Activated T-helper 17 cell treated with anti-CD3 and anti-CD28 coated beads, Interleukin-2, amount 50 U/mL, for 72 hours (primary cell): ENCODE data around the gene LGALS7. TPM values are rescaled to one million over a fixed set of nuclear protein-coding genes. Genes with fewer than 3 reads are reported as not detected.

Experiments used
- ATAC-seq: fragments of 150-1000 bp; cut with Tn5 transposase; replicated peaks from 2 replicates; pipeline ENCODE4 v1.10.0; 2021; ENCODE audit warnings: mild to moderate bottlenecking, moderate library complexity
- H3K27ac Mint-ChIP-seq: one replicate; pipeline ENCODE4 v1.8.0; 2022; ENCODE audit warnings: mixed read lengths
- H3K27me3 Mint-ChIP-seq: one replicate; pipeline ENCODE4 v1.8.0; 2022; ENCODE audit warnings: mixed read lengths
- H3K36me3 Mint-ChIP-seq: one replicate; pipeline ENCODE4 v1.8.0; 2022; ENCODE audit warnings: low read depth, mild to moderate bottlenecking, mixed read lengths
- H3K4me1 Mint-ChIP-seq: one replicate; pipeline ENCODE4 v1.8.0; 2022; ENCODE audit warnings: mixed read lengths
- H3K4me3 Mint-ChIP-seq: one replicate; pipeline ENCODE4 v1.8.0; 2022; ENCODE audit warnings: mild to moderate bottlenecking, mixed read lengths
- H3K9me3 Mint-ChIP-seq: one replicate; pipeline ENCODE4 v1.8.0; 2022; ENCODE audit warnings: mixed read lengths
- total RNA-seq, 2 donors: library from RNA; stranded (reverse); gene quantifications; one replicate each; pipeline ENCODE4 v1.2.3, GENCODE V29; 2022

Gene LGALS7
- total RNA-seq, 2 donors from 2014 or later = not detected

- Mint-ChIP-seq H3K27me3 (no peaks in the 10 kb centered on the region), H3K27ac (no peak overlapping the region), H3K4me3 (no peak overlapping the region), H3K4me1 (peaks cover 5% of the 10 kb centered on the region), H3K36me3 (peaks cover 73% of the 10 kb centered on the region), H3K9me3 (no peaks in the 10 kb centered on the region)
- ATAC-seq = no peak
Measured at GRCh38 chr19:38726284-38726673, 47.0 kb downstream of the LGALS7 start.

- Mint-ChIP-seq H3K4me1 (peaks cover 5% of the 10 kb centered on the region), H3K4me3 (no peak overlapping the region), H3K27ac (no peak overlapping the region), H3K9me3 (no peaks in the 10 kb centered on the region), H3K36me3 (peaks cover 77% of the 10 kb centered on the region), H3K27me3 (no peaks in the 10 kb centered on the region)
- ATAC-seq = no peak
Measured at GRCh38 chr19:38725469-38726283, 47.6 kb downstream of the LGALS7 start.

DNA sequence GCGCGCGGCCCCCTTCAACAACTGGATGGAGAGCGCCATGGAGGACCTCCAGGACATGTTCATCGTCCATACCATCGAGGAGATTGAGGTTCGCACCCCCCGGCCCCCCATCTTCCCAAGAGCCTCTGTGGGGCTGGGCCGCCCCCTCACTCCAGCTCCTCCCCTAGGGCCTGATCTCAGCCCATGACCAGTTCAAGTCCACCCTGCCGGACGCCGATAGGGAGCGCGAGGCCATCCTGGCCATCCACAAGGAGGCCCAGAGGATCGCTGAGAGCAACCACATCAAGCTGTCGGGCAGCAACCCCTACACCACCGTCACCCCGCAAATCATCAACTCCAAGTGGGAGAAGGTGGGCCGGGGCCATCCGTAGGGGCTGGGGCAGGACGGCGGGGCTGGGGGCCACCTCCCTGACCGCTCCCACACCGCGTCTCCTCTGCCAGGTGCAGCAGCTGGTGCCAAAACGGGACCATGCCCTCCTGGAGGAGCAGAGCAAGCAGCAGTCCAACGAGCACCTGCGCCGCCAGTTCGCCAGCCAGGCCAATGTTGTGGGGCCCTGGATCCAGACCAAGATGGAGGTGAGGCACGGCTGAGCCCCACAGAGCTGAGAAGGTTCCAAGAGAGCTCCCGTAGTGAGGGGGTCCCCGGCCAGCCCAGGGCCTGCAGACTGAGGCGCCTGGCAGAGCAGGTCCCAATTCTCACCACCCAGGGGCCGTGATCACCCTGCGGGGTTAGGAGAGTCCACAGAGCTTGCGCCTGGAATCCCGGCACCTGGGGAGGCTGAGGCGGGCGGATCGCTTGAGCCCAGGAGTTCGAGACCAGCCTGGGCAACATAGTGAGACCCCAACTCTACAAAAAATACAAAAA, 49.1 kb downstream of the LGALS7 start:
- no peak for ATAC-seq
- H3K36me3 Mint-ChIP-seq = peaks cover 70% of the 10 kb centered on the region
- H3K4me1 Mint-ChIP-seq = no peaks in the 10 kb centered on the region
- H3K9me3 Mint-ChIP-seq = no peaks in the 10 kb centered on the region
- peak overlapping the region; percentile 25 for H3K27ac Mint-ChIP-seq
- no peak overlapping the region for H3K4me3 Mint-ChIP-seq
- no peaks in the 10 kb centered on the region for H3K27me3 Mint-ChIP-seq

GRCh38 chr19:38723606-38723965, 49.7 kb downstream of the LGALS7 start:
- Mint-ChIP-seq H3K4me3 (no peak overlapping the region), H3K9me3 (no peaks in the 10 kb centered on the region), H3K36me3 (peaks cover 71% of the 10 kb centered on the region), H3K27ac (peak overlapping the region; percentile 41), H3K4me1 (no peaks in the 10 kb centered on the region), H3K27me3 (no peaks in the 10 kb centered on the region)
- no peak for ATAC-seq

GRCh38 chr19:38722947-38723605, 50.2 kb downstream of the LGALS7 start:
- Mint-ChIP-seq H3K27me3 (no peaks in the 10 kb centered on the region), H3K27ac (peak overlapping the region; percentile 41), H3K4me3 (no peak overlapping the region), H3K4me1 (no peaks in the 10 kb centered on the region), H3K36me3 (peaks cover 70% of the 10 kb centered on the region), H3K9me3 (no peaks in the 10 kb centered on the region)
- ATAC-seq = no peak

DNA sequence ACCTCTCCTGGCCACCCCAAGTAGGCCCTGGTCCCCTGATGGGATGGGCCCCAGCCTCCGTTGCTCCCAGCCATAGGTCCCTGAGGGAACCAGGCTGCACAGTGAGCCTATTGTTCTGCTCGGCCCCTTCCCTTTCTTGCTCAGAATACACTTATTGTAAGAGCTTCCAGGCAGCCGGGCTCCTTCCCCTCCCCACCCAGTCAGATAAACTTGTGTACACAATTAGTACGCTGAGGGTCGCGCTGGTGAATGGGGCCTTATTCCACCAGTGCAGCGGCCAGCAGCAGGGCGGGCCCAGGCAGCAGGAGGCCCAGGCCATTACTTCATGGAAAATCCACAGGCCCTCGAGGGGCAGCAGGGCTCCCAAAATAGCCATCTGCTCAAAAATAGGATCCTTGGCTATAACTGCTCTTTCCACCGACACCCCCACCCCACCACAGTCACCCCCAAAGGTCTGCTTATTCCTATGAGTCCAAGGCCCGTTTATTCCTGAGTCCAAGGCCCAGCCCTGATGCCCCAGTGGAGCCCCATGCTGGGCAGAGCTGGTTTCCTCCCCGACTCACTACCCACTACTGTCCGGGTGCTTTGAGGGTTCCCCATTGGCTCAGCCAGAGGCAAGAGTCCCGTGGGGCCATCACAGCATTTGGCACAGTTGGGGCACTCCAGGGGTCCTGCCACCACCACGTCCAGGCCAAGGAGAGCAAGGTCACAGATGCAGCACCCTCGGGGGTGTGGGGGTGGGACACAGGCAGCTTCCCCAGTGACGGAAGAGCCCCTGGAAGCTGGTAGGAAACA, 51.1 kb downstream of the LGALS7 start:
- Mint-ChIP-seq H3K36me3 (peaks cover 73% of the 10 kb centered on the region), H3K27me3 (no peaks in the 10 kb centered on the region), H3K4me1 (no peaks in the 10 kb centered on the region), H3K9me3 (no peaks in the 10 kb centered on the region), H3K27ac (no peak overlapping the region), H3K4me3 (no peak overlapping the region)
- ATAC-seq = no peak

DNA sequence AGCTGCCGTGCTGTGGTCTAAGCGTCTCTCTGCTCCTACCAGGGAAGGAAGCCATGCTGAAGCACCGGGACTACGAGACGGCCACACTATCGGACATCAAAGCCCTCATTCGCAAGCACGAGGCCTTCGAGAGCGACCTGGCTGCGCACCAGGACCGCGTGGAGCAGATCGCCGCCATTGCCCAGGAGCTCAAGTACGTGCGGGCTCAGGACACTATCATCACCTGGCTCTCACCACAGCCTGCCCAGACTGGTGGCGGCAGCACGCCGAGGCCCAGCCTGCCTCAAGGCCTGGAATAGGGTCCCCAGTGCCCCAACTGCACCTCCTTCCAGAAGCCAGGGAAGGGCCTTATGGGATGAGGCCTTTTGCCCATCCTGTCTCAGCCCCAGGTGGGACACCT, 51.8 kb downstream of the LGALS7 start:
- no peaks in the 10 kb centered on the region for H3K27me3 Mint-ChIP-seq
- H3K36me3 Mint-ChIP-seq = peaks cover 73% of the 10 kb centered on the region
- no peak overlapping the region for H3K4me3 Mint-ChIP-seq
- H3K9me3 Mint-ChIP-seq = no peaks in the 10 kb centered on the region
- ATAC-seq = no peak
- H3K4me1 Mint-ChIP-seq = no peaks in the 10 kb centered on the region
- H3K27ac Mint-ChIP-seq = no peak overlapping the region

Other genes with a start within 250 kb of the LGALS7 start
- gene MAP4K1, start 155.6 kb downstream of the LGALS7 start, total RNA-seq = 100 to 1,000 TPM; 310 to 354 TPM
- gene EIF3K, start 154.3 kb downstream of the LGALS7 start, total RNA-seq = 100 to 1,000 TPM; 172 to 301 TPM
- gene ACTN4, start 125.9 kb downstream of the LGALS7 start, total RNA-seq = 100 to 1,000 TPM; 312 to 393 TPM
- 10 to 100 TPM in 1 of 2 donors, 1 to 10 TPM in 1; 3.8 to 75.3 TPM for gene CAPN12, start 29.0 kb downstream of the LGALS7 start, total RNA-seq
- gene LGALS7B, start 15.7 kb upstream of the LGALS7 start, total RNA-seq = not detected
- 1 to 10 TPM; 1.2 to 1.7 TPM for gene LGALS4, start 39.4 kb upstream of the LGALS7 start, total RNA-seq
- 100 to 1,000 TPM; 162 to 183 TPM for gene ECH1, start 58.3 kb upstream of the LGALS7 start, total RNA-seq
- 100 to 1,000 TPM; 476 to 617 TPM for gene HNRNPL, start 76.5 kb upstream of the LGALS7 start, total RNA-seq
- 100 to 1,000 TPM in 1 of 2 donors, 10 to 100 TPM in 1; 92.3 to 156 TPM for gene RINL, start 104.8 kb upstream of the LGALS7 start, total RNA-seq
- gene SIRT2, start 126.1 kb upstream of the LGALS7 start, total RNA-seq = 10 to 100 TPM; 37.9 to 41.2 TPM
- 10 to 100 TPM; 41.2 to 68.7 TPM for gene NFKBIB, start 126.5 kb upstream of the LGALS7 start, total RNA-seq
- gene CCER2, start 138.7 kb upstream of the LGALS7 start, total RNA-seq = under 1 TPM; 0.24 to 0.86 TPM
- gene SARS2, start 157.2 kb upstream of the LGALS7 start, total RNA-seq = 10 to 100 TPM; 27.5 to 49.3 TPM
- gene MRPS12, start 157.4 kb upstream of the LGALS7 start, total RNA-seq = 100 to 1,000 TPM in 1 of 2 donors, 10 to 100 TPM in 1; 52.7 to 106 TPM
- gene FBXO17, start 202.2 kb upstream of the LGALS7 start, total RNA-seq = under 1 TPM; 0.21 to 0.43 TPM